HuH-7 (cell line): ENCODE data around the gene CHCHD10.

Source experiments
- DNase-seq: peaks from one replicate; pipeline ENCODE4 v3.0.0; 2011; ENCODE audit warnings: low spot score

CHCHD10 gene

GRCh38 chr22:23772649-23773473, 5.1 kb upstream of the CHCHD10 start, which contains the start of gene MMP11:
TSS of gene MMP11 (plus strand) at chr22:23772849. CDS start at chr22:23772871, 22 bp downstream.
- DNase-seq: peak; percentile 88

- DNase-seq: no peak
Measured at GRCh38 chr22:23772315-23772648, 4.5 kb upstream of the CHCHD10 start.

- no peak for DNase-seq
Measured at GRCh38 chr22:23769321-23769965, 1.7 kb upstream of the CHCHD10 start.

- no peak for DNase-seq
Measured at GRCh38 chr22:23767303-23767672, 484 bp downstream of the CHCHD10 start.

- DNase-seq: no peak
Measured at GRCh38 chr22:23764899-23765881, 2.6 kb downstream of the CHCHD10 start.

- DNase-seq: no peak
Measured at GRCh38 chr22:23763954-23764353, 3.8 kb downstream of the CHCHD10 start.

DNA sequence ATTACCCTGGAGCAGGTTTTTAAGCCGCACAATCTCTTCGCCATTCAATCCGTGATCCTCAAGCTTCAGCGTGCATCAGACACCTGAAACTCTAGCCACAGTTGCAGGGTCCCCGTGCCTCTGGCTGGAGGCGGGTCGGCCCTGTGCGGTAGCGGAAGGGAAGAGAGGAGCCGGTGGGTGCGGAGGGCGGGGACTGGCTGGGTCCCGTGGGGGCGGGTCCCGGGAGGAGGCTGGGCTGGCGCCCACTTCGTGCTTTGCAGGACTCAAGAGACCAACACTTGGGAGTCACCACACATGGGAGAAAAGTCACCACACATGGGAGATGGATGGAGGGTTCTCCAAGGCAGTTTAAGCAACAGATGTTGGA, 4.2 kb downstream of the CHCHD10 start:
- DNase-seq: no peak

- DNase-seq: no peak
Measured at GRCh38 chr22:23762842-23763578, 4.8 kb downstream of the CHCHD10 start, which contains the start of gene C22orf15. TSS of gene C22orf15 (plus strand) at chr22:23762990. CDS start at chr22:23763307, 317 bp downstream.

DNA sequence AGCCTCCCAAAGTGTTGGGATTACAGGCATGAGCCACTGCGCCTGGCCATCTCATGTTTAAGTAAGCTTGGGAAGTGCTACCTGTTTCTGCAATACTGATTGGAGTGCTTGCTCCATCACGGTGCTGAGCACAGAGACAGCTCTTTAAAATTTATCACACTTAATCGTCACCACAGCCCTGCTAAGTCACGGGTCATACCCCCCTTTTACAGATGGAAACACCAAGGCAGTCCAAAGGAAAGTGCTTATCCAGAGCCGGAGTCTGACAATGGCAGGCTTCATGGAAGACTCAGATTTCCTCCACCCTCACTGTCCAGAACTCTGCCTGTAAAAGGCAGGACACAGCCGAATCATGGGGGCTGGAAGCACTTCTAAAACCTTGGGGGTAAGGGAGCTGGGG, 7.7 kb downstream of the CHCHD10 start:
- no peak for DNase-seq

DNA sequence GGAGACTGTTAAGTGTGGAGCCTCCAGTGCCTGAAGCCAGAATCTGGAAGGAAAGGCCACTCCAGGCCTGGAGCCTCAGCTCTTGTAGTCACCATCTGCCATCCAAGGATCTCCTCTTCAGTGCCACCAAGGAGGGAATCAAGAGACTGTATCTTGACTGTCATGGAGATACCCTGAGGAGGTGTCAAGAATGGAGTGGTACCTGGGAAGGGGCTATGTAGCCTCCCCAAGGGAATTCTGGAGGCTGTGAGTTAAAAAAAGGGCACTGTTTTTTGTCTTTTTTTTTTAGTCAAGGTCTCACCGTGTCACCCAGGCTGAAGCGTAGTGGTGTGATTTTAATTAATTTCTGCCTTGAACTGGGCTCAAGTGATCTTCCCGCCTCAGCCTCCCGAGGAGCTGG, 8.2 kb downstream of the CHCHD10 start:
- no peak for DNase-seq

GRCh38 chr22:23756891-23757290, 10.9 kb downstream of the CHCHD10 start:
- DNase-seq: no peak

DNA sequence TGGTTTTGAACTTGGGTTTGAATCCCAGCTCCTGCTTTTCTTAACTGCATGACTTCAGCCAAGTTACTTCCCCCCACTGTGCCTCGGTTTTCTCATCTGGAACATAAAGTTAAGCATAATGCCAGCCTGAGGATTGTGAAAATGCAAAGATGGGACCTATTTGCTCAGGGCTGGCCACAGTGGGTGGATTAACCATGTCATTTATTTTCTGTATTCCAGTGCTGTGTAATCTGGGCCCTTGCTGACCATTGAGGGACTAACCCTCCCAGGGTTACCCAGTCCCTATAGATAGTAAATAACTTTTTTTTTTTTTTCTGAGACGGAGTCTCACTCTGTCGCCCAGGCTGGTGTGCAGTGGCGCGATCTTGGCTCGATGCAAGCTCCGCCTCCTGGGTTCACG, 12.1 kb downstream of the CHCHD10 start:
- no peak for DNase-seq

- no peak for DNase-seq
Measured at GRCh38 chr22:23754980-23755636, 12.7 kb downstream of the CHCHD10 start.

DNA sequence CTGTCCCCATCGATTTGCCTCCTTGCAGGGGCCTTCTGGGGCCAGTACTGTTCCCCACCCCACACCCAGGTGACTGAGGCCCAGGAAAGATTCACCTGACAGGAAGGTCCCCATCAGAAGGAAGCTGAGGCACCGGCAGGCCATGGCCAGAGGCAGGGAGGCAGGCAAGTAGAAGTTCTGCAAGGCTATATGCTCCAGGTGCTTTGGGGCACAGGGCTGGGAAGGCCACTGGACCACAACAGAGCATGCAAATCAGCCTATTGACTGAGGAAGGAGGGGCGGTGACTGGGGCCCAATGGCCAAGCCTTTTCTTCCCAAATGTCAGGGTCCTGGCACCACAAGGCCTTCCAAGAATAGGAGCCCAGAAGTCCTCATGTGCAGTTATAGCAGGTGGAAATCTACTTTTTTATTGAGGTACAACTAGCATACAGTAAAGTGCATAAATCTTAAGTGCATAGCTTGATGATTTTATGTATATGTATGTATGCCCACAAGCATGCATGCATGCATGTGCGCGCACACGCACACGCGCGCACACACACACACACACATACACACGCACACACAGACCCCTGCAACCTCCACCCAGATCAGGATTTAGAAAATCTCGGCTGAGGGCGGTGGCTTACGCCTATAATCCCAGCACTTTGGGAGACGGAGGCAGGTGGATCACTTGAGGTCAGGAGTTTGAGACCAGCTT, 13.4 kb downstream of the CHCHD10 start, which contains the start of gene VPREB3:
Gene VPREB3, minus strand, starts transcription at position 206 of the 700 bp plus-strand sequence. Its CDS starts 62 bp downstream, at position 144.
- DNase-seq: no peak

GRCh38 chr22:23753385-23753784, 14.4 kb downstream of the CHCHD10 start:
- no peak for DNase-seq

- DNase-seq: no peak
Measured at GRCh38 chr22:23752750-23753149, 15.0 kb downstream of the CHCHD10 start.

GRCh38 chr22:23752090-23752691, 15.6 kb downstream of the CHCHD10 start:
- no peak for DNase-seq

GRCh38 chr22:23751441-23751996, 16.3 kb downstream of the CHCHD10 start:
- DNase-seq: peak; percentile 52

DNA sequence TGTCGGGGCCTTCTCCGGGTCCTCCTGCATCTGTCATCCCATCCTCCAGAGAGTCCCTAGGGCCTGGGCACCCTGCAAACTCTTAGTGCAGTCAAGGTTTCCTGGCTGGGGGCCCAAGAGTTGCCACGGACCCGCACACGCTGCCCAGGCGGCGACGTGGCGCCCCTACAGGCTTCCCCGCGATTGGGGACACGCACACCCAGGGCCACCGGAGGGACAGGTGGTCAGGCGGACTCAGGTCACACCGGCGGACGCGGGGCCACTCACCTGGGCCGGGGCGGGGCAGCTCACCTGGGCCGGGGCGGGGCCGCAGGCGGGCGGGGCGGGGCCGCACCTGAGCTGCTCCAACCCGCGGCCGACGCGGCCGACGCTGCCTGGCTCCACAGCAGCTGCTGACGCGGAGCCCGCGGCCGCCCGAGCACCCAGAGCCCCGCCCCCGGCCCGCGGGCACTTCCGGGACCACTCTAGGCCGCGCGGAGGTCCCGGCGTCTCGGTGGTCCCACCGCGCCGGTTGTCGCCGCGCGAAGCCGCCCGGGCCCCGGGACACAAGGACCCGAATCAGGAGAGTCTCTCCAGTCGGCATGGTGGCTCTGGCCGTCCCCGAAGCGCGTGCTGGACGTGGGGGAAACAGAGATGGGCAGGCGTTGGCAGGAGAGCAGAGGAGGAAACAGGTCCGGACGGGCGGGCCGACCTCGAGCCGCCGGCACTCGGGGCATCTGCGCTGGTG, 16.9 kb downstream of the CHCHD10 start, which contains the start of gene ZNF70:
Gene ZNF70, minus strand, starts transcription at position 399 of the 727 bp plus-strand sequence. CDS start 5,972 bp downstream, outside the sequence.
- DNase-seq: peak; percentile 88
